ENCODE results near the gene FCSK. TPM values are rescaled to one million over a fixed set of nuclear protein-coding genes. Genes with fewer than 3 reads are reported as not detected.

Gene FCSK
- total RNA-seq, 1 experiment from 2014 or later: 13.7 TPM

DNA sequence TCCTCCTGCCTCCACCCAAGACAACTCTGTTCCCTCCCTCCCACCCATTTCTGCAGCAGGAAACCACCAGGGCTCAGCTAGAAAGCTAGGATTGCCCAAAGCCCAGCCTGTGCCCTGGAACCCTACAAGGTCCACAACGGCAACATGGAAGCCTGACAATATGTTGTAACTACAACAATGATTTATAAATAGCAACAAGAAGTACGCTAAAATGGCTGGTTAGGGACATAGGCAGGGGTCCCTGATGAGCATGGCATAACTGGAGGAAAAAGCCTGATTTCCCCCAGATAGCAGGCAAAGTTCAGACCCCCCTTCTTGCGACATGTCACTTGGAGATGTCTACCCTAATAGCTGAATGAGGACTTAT is 22.1 kb upstream of the FCSK start:
- H3K4me1 Mint-ChIP-seq (ENCODE audit: insufficient read depth, unreplicated experiment): peaks cover 32% of the 10 kb centered on the region

DNA sequence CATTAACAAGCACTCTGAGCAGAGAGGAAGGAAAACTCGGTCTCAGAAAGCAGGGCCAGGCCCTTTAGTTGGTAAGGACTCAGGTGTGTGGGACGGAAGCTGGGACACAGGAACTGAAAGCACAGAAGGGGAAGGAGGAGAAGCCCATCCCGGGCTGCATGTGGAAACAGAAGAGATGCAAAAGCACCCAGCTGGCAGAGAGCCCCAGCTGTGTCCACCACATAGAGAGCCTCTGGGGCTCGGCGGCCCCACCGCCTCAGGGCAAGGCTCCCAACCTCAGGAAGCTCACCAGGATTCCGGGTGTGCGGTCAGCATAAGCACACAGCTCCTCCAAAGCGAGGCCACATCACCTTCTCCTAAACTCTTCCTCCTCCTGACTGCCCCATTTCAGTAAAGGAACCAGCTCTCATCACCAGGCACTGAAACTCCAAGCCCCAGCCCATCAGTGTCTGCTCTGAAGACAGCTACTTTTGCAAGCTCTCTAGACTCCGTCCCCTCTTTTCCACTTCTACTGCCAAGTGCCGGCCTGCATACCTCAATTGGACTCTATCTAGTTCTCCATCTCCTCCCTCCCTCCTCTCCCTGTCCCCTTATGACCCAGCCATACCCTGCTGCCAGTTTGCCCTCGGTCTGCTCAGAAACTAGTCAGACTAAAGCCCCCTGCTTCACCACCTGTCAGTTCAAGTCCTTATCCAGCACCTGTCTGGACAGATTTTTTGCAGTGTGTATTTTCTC is 21.5 kb upstream of the FCSK start:
- ChIA-PET CTCF (interaction anchor here (0.6 to 1.4 kb wide), 3 partner anchors 20 to 304 kb away, joined by 3 to 6 read pairs (median 3); no protein-coding TSS in a partner anchor), POLR2A (interaction anchor here (0.5 to 1.4 kb wide), 4 partner anchors 41 to 90 kb away, joined by 3 to 5 read pairs (median 3); partner anchors contain the start of genes COG4 and DDX19A)
- DNase-seq (ENCODE audit: unreplicated experiment): no peak
- H3K9me3 Mint-ChIP-seq (ENCODE audit: unreplicated experiment): no peaks in the 10 kb centered on the region
- TF ChIP-seq, protein P1, sequence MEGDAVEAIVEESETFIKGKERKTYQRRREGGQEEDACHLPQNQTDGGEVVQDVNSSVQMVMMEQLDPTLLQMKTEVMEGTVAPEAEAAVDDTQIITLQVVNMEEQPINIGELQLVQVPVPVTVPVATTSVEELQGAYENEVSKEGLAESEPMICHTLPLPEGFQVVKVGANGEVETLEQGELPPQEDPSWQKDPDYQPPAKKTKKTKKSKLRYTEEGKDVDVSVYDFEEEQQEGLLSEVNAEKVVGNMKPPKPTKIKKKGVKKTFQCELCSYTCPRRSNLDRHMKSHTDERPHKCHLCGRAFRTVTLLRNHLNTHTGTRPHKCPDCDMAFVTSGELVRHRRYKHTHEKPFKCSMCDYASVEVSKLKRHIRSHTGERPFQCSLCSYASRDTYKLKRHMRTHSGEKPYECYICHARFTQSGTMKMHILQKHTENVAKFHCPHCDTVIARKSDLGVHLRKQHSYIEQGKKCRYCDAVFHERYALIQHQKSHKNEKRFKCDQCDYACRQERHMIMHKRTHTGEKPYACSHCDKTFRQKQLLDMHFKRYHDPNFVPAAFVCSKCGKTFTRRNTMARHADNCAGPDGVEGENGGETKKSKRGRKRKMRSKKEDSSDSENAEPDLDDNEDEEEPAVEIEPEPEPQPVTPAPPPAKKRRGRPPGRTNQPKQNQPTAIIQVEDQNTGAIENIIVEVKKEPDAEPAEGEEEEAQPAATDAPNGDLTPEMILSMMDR (IDR thresholded peaks at IDR 0.05; ENCODE audit: unreplicated experiment): no peak
- H3K27me3 Mint-ChIP-seq (ENCODE audit: insufficient read depth, unreplicated experiment): no peaks in the 10 kb centered on the region
- H3K27ac Mint-ChIP-seq (ENCODE audit: low read depth, unreplicated experiment): no peak overlapping the region
- no TSS peak for BruUV-seq (replicated peaks)
- no peak overlapping the region for H3K4me3 Mint-ChIP-seq (ENCODE audit: unreplicated experiment)
- intact Hi-C loops (cut with micrococcal nuclease): no loop called here
- peaks cover 4% of the 10 kb centered on the region for H3K36me3 Mint-ChIP-seq (ENCODE audit: insufficient read depth, unreplicated experiment)
- peaks cover 32% of the 10 kb centered on the region for H3K4me1 Mint-ChIP-seq (ENCODE audit: insufficient read depth, unreplicated experiment)

More for the DNA sequence above, 22.1 kb upstream of the FCSK start:
- TF ChIP-seq, protein P1 (IDR thresholded peaks at IDR 0.05; ENCODE audit: unreplicated experiment): no peak
- Mint-ChIP-seq H3K27ac (ENCODE audit: low read depth, unreplicated experiment) (no peak overlapping the region), H3K36me3 (ENCODE audit: insufficient read depth, unreplicated experiment) (peaks cover 8% of the 10 kb centered on the region), H3K9me3 (ENCODE audit: unreplicated experiment) (no peaks in the 10 kb centered on the region), H3K27me3 (ENCODE audit: insufficient read depth, unreplicated experiment) (no peaks in the 10 kb centered on the region), H3K4me3 (ENCODE audit: unreplicated experiment) (no peak overlapping the region)
- BruUV-seq (replicated peaks): no TSS peak
- ChIA-PET CTCF (interaction anchor here (0.6 to 1.4 kb wide), 3 partner anchors 20 to 303 kb away, joined by 3 to 6 read pairs (median 3); no protein-coding TSS in a partner anchor), POLR2A (interaction anchor here (1.3 to 1.4 kb wide), 2 partner anchors 40 to 51 kb away, joined by 3 to 5 read pairs; no protein-coding TSS in a partner anchor)
- intact Hi-C loops (cut with micrococcal nuclease): no loop called here
- DNase-seq (ENCODE audit: unreplicated experiment): no peak

DNA sequence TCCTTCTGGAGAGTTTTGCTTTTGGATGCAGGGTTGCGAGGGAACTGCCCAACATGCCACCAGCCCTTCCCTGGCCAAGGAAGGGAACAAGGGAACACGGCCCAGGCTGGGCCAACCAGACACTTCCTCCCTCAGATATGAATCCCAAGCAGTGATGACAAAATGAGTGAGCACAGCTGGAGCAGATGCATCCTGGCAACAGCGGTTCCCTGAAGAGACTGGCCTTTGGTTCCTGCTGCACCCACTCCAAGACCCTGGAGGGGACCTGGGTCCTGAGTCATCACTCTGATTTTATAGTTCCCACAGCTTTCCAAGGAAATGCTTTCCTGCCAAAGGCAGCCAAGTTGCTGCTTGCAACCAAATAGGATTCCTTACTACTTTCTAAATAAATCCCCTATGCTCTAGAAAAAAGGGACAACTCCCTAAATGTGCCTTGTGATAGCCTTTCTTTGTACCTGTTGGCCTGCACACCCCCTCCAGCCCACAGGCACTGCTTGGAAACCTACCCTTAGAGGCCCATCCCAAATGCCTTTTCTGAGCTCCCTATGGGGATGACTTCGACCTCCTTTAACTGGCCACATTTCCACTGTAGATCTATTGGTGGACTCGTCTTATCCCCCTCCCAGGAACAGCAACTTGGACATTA is 20.8 kb upstream of the FCSK start:
- peak; percentile 38 for DNase-seq (ENCODE audit: unreplicated experiment)
- ChIA-PET POLR2A (interaction anchor here (0.5 to 1.3 kb wide), 4 partner anchors 9 to 90 kb away, joined by 3 to 5 read pairs (median 3); partner anchors contain the start of genes COG4 and DDX19A), CTCF (interaction anchor here (0.6 to 1.4 kb wide), 2 partner anchors 21 to 64 kb away, joined by 3 to 6 read pairs; no protein-coding TSS in a partner anchor)
- H3K9me3 Mint-ChIP-seq (ENCODE audit: unreplicated experiment): no peaks in the 10 kb centered on the region
- H3K4me3 Mint-ChIP-seq (ENCODE audit: unreplicated experiment): no peak overlapping the region
- intact Hi-C loops (cut with micrococcal nuclease): no loop called here
- H3K27me3 Mint-ChIP-seq (ENCODE audit: insufficient read depth, unreplicated experiment): no peaks in the 10 kb centered on the region
- H3K36me3 Mint-ChIP-seq (ENCODE audit: insufficient read depth, unreplicated experiment): no peaks in the 10 kb centered on the region
- no TSS peak for BruUV-seq (replicated peaks)
- no peak overlapping the region for H3K27ac Mint-ChIP-seq (ENCODE audit: low read depth, unreplicated experiment)
- peaks cover 30% of the 10 kb centered on the region for H3K4me1 Mint-ChIP-seq (ENCODE audit: insufficient read depth, unreplicated experiment)
- TF ChIP-seq, protein P1 (IDR thresholded peaks at IDR 0.05; ENCODE audit: unreplicated experiment): no peak

All from MCF 10A (cell line).